Right lobe of liver (tissue), 4 donors: ENCODE measurements around the gene FUOM.

Experiments used
- CTCF ChIP-seq, 4 donors: fragments of 200-600 bp in 3 of 4; fragments of 450-650 bp in 1 of 4; IDR thresholded peaks; one replicate each; pipeline versions ENCODE4 v1.5.1 to v1.8.0; 2016 to 2022; ENCODE audit warnings: antibody characterized with exemption in 4 of 4, mild to moderate bottlenecking in 2 of 4
- POLR2A ChIP-seq: fragments of 450-650 bp; IDR thresholded peaks from one replicate; pipeline ENCODE4 v1.6.1; 2017; ENCODE audit warnings: antibody characterized with exemption, mild to moderate bottlenecking
- donor health status: DM: no; HTN: no; CAD: no.
- donor health status: DM: no; HTN: no; CAD: no.
- donor health status: DM: no; HTN: yes; CAD: no.

- TF ChIP-seq CTCF (IDR thresholded peaks at IDR 0.05) (no peak), POLR2A (peak; percentile 51)
These were observed 20.7 kb upstream of the FUOM start for GRCh38 chr10:133378251-133379096.
